ENCODE results near the gene ZNF823. TPM values are rescaled to one million over a fixed set of nuclear protein-coding genes. Genes with fewer than 3 reads are reported as not detected.

The ZNF823 gene
- total and polyA plus RNA-seq, 2 of the 13 experiments (the other 11 are each of a cell fraction or from before 2014, with no cell fraction given), result 5.7 to 11.7 TPM

DNA sequence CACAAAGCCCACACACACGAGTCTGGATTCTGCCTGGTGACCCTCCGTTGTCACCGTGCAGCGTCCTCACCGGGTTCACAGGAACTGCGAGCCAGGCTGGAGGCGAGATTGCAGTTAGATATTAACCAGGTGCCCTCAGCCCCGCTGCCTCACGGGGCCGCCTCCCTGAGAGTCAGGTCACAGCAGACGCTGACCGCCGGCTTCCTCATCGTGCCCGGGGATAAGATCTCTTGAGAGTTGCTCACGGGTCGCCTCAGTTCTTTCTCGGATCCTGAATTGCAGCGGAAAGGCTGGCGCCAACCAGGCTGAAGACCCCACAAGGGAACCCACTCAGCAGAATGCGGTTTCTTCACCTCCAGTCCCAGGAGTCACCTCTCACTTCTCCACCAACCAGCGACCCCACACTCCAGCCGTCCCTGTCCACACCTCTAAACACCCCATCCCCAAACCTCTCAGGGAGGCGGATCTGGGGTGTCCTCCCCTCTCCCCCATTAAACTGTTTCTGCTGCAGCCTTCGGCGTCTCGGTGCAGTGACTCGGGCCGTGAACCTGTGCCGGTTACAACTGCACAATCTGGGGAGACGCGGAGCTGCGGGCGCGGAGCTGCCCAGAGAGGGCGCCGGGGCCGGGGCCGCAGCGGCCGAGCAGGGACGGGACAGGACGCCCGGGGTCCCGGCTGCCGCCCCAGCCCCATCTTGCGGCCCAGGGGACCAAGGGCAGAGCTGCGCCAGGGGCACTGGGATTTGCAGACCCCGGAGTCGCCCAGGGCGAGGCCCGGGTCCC is 591 bp downstream of the ZNF823 start (continued):
- TF ChIP-seq ZNF530 (CRISPR knock-in tag; IDR thresholded peaks at IDR 0.05; ENCODE audit: low read depth) (no peak), MEIS1 (CRISPR knock-in tag; IDR thresholded peaks at IDR 0.05; ENCODE audit: borderline replicate concordance) (no peak), ZIK1 (CRISPR knock-in tag; IDR thresholded peaks at IDR 0.05; ENCODE audit: borderline replicate concordance, low read depth) (no peak; the same call in 1 of the 2 replicates), YEATS2 (CRISPR knock-in tag; IDR thresholded peaks at IDR 0.05; ENCODE audit: borderline replicate concordance) (no peak), GTF2F1 (IDR thresholded peaks at IDR 0.05; ENCODE audit: low read length) (no peak), REPIN1 (CRISPR knock-in tag; IDR thresholded peaks at IDR 0.05; ENCODE audit: borderline replicate concordance, low read depth) (peak; percentile 2; the same call in 1 of the 2 replicates), SMAD9 (CRISPR knock-in tag; IDR thresholded peaks at IDR 0.05) (no peak), ZFAT (CRISPR knock-in tag; conservative IDR thresholded peaks at IDR 0.05) (no peak), PHF8 (CRISPR knock-in tag; IDR thresholded peaks at IDR 0.05) (no peak), ZNF143 (CRISPR knock-in tag; IDR thresholded peaks at IDR 0.05) (peak; percentile 63), TFAP4 (IDR thresholded peaks at IDR 0.05; ENCODE audit: borderline replicate concordance, low read depth) (peak; percentile 36; the same call in 1 of the 2 replicates), MAFK (conservative IDR thresholded peaks at IDR 0.05 in 1 of 2, IDR thresholded peaks at IDR 0.05 in 1 of 2; ENCODE audit: low read length in 2 of 2) (no peak), FOXP1 (IDR thresholded peaks at IDR 0.05) (no peak), FOXP1 (CRISPR knock-in tag; IDR thresholded peaks at IDR 0.05) (no peak), ZNF766 (CRISPR knock-in tag; IDR thresholded peaks at IDR 0.05; ENCODE audit: borderline replicate concordance) (0 out of 2 replicates have a peak, but pooled peaks have one; percentile 61), ZNF160 (CRISPR knock-in tag; IDR thresholded peaks at IDR 0.05) (no peak), NFYB (CRISPR knock-in tag; IDR thresholded peaks at IDR 0.05) (no peak), ZKSCAN8 (CRISPR knock-in tag; IDR thresholded peaks at IDR 0.05; ENCODE audit: borderline replicate concordance) (peak; percentile 31; the same call in 1 of the 2 replicates), ZNF24 (IDR thresholded peaks at IDR 0.05) (no peak), CREM (IDR thresholded peaks at IDR 0.05) (no peak), CREM (CRISPR knock-in tag; IDR thresholded peaks at IDR 0.05) (no peak), ZNF205 (CRISPR knock-in tag; IDR thresholded peaks at IDR 0.05) (0 out of 2 replicates have a peak, but pooled peaks have one; percentile 19), ZFP1 (CRISPR knock-in tag; IDR thresholded peaks at IDR 0.05) (no peak), HOXA5 (CRISPR knock-in tag; IDR thresholded peaks at IDR 0.05) (no peak; the same call in 1 of the 2 replicates), RFXANK (CRISPR knock-in tag; IDR thresholded peaks at IDR 0.05) (no peak)
- TF ChIP-seq, protein P1, sequence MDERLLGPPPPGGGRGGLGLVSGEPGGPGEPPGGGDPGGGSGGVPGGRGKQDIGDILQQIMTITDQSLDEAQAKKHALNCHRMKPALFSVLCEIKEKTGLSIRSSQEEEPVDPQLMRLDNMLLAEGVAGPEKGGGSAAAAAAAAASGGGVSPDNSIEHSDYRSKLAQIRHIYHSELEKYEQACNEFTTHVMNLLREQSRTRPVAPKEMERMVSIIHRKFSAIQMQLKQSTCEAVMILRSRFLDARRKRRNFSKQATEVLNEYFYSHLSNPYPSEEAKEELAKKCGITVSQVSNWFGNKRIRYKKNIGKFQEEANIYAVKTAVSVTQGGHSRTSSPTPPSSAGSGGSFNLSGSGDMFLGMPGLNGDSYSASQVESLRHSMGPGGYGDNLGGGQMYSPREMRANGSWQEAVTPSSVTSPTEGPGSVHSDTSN (CRISPR knock-in tag; IDR thresholded peaks at IDR 0.05), result no peak
- TF ChIP-seq, protein P2, sequence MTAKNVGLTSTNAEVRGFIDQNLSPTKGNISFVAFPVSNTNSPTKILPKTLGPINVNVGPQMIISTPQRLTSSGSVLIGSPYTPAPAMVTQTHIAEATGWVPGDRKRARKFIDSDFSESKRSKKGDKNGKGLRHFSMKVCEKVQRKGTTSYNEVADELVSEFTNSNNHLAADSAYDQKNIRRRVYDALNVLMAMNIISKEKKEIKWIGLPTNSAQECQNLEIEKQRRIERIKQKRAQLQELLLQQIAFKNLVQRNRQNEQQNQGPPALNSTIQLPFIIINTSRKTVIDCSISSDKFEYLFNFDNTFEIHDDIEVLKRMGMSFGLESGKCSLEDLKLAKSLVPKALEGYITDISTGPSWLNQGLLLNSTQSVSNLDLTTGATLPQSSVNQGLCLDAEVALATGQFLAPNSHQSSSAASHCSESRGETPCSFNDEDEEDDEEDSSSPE (CRISPR knock-in tag; IDR thresholded peaks at IDR 0.05), result no peak
